Type B pancreatic cell (in vitro differentiated cells): ENCODE data around the gene ZNF76. TPM values are rescaled to one million over a fixed set of nuclear protein-coding genes. Genes with fewer than 3 reads are reported as not detected.
A peak's percentile ranks its signal among the peaks of the same experiment; 100 is the strongest.

Source experiments
- DNase-seq: peaks from one replicate; pipeline ENCODE4 v3.0.0; 2021; ENCODE audit warnings: mixed read lengths; ENCODE audit not compliant: unreplicated experiment; ENCODE audit errors: extremely low spot score
- H3K27ac Mint-ChIP-seq: 2 replicates; pipeline ENCODE4 v1.8.0; 2021; ENCODE audit warnings: mild to moderate bottlenecking, mixed read lengths
- H3K27me3 Mint-ChIP-seq: 2 replicates; pipeline ENCODE4 v1.8.0; 2021; ENCODE audit warnings: mixed read lengths
- H3K36me3 Mint-ChIP-seq: 2 replicates; pipeline ENCODE4 v1.8.0; 2021; ENCODE audit warnings: mixed read lengths
- H3K4me1 Mint-ChIP-seq: one replicate; pipeline ENCODE4 v1.8.0; 2021; ENCODE audit warnings: mixed read lengths; ENCODE audit not compliant: unreplicated experiment
- H3K4me3 Mint-ChIP-seq: 2 replicates; pipeline ENCODE4 v1.8.0; 2021; ENCODE audit warnings: mild to moderate bottlenecking, mixed read lengths
- H3K9me3 Mint-ChIP-seq: 2 replicates; pipeline ENCODE4 v1.8.0; 2021; ENCODE audit warnings: mixed read lengths
- CTCF ChIP-seq: fragments of 200-600 bp; sonication (generic); conservative IDR thresholded peaks from 2 replicates; pipeline ENCODE4 v1.5.0; 2021; ENCODE audit warnings: antibody characterized with exemption, mild to moderate bottlenecking
- total RNA-seq: library from RNA; stranded (reverse); gene quantifications from 2 replicates; pipeline ENCODE4 v1.2.1, GENCODE V29; 2021; ENCODE audit warnings: low replicate concordance

The ZNF76 gene
- total RNA-seq, 1 donor from 2014 or later, result 37.3 TPM

DNA sequence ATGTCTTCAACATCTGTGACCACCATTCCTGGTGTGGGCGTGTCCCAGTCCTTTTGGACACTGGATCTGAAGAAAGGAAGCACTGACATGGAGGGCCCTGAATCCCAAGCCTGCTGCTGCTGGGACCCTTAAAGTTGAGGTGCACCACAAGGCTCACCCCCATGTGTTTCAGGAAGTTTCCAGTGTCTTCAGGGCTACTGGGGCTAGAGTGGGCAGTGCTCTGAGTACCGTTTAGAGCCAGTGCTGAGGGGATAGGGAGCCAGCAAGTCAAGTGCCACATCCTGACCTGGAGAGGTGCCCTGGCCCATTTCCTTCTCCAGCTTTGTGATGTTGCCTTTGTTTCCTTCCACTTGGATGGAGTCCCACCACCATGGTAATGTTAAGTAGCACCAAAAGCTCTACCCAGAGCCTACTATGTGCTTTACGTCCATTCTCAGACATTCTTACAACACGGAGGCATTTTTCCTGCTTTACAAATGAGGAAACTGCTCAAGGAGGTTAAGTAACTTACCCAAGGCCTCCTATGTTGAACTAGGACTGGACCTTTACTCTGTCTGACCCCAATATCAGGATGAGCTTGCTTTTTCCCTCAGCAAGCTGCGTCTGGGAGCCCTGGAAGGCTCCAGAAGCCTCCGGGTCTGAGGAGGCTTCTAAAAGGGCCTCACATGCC, 37.5 kb downstream of the ZNF76 start:
- peaks cover 9% of the 10 kb centered on the region for H3K36me3 Mint-ChIP-seq
- H3K27ac Mint-ChIP-seq, result no peak overlapping the region
- peaks cover 6% of the 10 kb centered on the region for H3K4me1 Mint-ChIP-seq
- no peaks in the 10 kb centered on the region for H3K27me3 Mint-ChIP-seq
- TF ChIP-seq CTCF, result no peak
- DNase-seq, result no peak
- no peaks in the 10 kb centered on the region for H3K9me3 Mint-ChIP-seq
- H3K4me3 Mint-ChIP-seq, result peak overlapping the region; percentile 52

DNA sequence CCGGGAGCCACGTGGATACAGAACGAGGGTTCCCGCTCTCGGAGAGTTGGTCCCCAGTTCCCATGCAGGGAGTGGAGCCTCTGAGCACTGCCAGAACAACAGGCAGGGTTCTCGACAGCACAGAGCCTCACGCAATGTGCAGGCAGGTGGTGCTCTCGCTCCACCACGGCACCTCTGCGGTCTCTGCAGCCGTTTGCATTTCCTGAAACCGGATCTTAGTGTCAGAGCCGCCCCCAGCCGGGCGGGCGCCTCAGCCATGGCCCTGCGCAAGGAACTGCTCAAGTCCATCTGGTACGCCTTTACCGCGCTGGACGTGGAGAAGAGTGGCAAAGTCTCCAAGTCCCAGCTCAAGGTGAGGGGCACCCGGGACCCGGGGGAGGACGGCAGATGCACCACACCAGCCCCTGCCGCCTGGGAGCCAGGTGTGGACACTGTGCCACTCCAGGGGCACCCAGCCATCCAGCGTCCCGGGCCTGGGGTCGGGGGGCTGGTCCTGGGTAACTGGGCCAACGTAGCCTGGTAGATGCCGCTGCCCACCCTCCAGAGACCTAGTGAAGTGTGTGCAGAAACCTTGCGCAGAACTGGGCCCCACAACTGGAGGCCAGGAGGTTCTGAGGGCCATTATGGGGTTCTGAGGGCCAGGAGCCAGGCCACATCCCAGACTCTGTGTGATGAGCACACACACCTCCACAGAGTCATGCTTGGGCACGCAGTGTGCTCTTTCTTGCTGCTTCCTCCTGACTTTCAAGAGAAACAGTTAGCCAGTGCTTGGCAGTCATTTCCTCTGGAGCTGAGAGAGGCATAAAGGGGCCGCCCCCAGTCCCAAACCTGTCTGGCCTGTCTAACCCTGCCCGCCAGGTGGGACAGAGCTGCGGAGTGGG, 38.3 kb downstream of the ZNF76 start, which contains the start of gene DEF6:
Gene DEF6 (plus strand): TSS at position 218 of the 881 bp plus-strand sequence. CDS start 39 bp downstream, at position 257.
- H3K36me3 Mint-ChIP-seq, result peaks cover 9% of the 10 kb centered on the region
- peak; percentile 85 for DNase-seq
- H3K4me3 Mint-ChIP-seq, result peak within 1 kb of the TSS; percentile 52
- TF ChIP-seq CTCF, result peak; percentile 80
- peaks cover 10% of the 10 kb centered on the region for H3K4me1 Mint-ChIP-seq
- no peaks in the 10 kb centered on the region for H3K27me3 Mint-ChIP-seq
- no peaks in the 10 kb centered on the region for H3K9me3 Mint-ChIP-seq
- H3K27ac Mint-ChIP-seq, result no peak within 1 kb of the TSS

DNA sequence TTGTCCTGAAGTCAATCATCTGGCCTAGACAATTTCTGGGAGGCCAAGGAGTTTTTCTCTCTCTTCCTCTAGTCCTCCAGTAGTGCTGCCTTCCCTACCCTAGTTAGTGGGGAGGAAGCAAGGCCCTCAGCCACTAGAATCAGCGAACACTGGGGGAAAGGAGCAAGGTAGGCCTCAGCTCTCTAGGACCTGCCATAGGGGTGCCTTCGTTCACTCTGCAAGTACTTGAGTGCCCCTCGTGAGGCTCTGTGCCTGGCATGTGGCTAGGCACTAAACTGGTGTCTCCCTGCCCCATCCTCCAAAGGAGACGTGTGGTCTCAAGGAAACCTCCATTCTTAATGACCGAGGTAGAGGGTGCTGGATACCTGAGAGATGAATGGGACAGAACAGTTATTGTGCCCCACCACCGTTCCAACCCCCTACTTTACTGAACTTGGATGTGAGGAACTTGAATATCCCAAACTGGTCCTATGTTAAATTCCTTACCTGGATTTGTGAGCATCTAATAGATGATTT, 39.1 kb downstream of the ZNF76 start:
- Mint-ChIP-seq H3K27me3 (no peaks in the 10 kb centered on the region), H3K27ac (no peak overlapping the region), H3K4me1 (peaks cover 17% of the 10 kb centered on the region), H3K9me3 (no peaks in the 10 kb centered on the region), H3K36me3 (peaks cover 9% of the 10 kb centered on the region), H3K4me3 (peak overlapping the region; percentile 44)
- no peak for DNase-seq
- no peak for TF ChIP-seq CTCF

- Mint-ChIP-seq H3K27me3 (no peaks in the 10 kb centered on the region), H3K27ac (peak overlapping the region; percentile 4), H3K9me3 (no peaks in the 10 kb centered on the region), H3K4me3 (no peak overlapping the region), H3K36me3 (peaks cover 8% of the 10 kb centered on the region), H3K4me1 (peaks cover 24% of the 10 kb centered on the region)
- no peak for DNase-seq
- no peak for TF ChIP-seq CTCF
Observed at GRCh38 chr6:35299674-35300073, 40.1 kb downstream of the ZNF76 start.

DNA sequence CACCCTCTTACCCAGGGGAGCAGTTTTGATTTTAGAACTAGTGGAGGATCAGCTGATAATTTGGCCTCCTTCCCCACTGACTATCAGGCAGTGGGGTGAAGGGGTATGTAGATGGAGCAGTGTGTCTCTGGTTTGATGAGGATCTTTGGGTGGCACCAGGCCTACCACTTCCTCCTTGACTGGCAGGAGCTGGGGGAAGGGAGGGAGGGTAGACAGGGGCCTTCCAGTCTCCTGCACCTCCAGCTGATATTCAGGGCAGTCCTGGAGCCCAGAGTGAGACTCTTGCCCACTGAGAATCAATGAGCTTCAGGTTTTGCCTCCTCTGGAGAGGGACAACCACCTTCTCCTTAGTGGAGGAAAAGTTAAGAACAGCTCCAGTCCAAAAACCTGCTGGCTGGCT, 41.3 kb downstream of the ZNF76 start:
- H3K27me3 Mint-ChIP-seq, result no peaks in the 10 kb centered on the region
- no peaks in the 10 kb centered on the region for H3K9me3 Mint-ChIP-seq
- no peak overlapping the region for H3K4me3 Mint-ChIP-seq
- DNase-seq, result no peak
- H3K4me1 Mint-ChIP-seq, result peaks cover 24% of the 10 kb centered on the region
- peaks cover 8% of the 10 kb centered on the region for H3K36me3 Mint-ChIP-seq
- no peak overlapping the region for H3K27ac Mint-ChIP-seq
- TF ChIP-seq CTCF, result no peak
